HG02840 (cell line): ENCODE measurements around the gene SLC3A2.
"Not testable (repeated sequence)": the region's sequence is repeated elsewhere in the genome, so short reads cannot be mapped to it uniquely, and the experiment has no call there.

Source experiments
- ATAC-seq: cut with Tn5 transposase; IDR thresholded peaks from one replicate; pipeline ENCODE4 v1.9.1; 2021; ENCODE audit warnings: mild to moderate bottlenecking, moderate library complexity, moderate number of reproducible peaks; ENCODE audit not compliant: unreplicated experiment, low FRiP score

Gene SLC3A2

GRCh38 chr11:62851807-62852522 is 28.7 kb upstream of the SLC3A2 start:
- ATAC-seq, result no peak

DNA sequence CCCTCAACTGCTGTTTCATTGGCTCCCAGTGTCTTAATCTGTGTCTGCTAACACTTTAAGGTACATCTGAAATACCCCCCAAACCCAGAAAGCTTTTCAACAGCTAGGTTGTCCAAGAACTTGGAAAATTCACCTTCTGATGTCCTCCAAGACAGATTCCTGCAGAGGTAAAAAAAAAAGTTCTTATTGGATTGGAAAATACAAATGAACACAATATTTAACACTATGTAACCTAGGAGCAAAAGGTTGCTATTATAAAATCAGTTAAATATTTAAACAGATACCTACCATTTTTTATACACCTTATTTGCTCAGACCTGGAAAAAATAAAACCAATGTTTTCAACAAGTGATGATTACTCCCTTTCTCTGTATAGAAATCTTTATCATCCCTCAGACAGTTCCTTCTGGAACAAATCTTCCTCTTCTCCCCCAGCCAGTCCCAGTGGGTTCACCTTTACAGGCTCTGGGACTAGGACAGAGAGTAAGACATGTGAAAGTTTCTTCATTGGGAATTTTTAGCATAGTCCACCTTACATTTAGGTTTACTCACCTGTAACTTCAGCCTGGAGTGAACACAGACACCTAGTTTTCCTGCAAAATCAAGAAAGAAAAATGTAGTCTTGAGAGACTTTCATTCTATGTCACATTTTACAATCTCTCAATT is 28.0 kb upstream of the SLC3A2 start:
- no peak for ATAC-seq

- no peak for ATAC-seq
Observed at GRCh38 chr11:62853279-62853965, 27.3 kb upstream of the SLC3A2 start.

GRCh38 chr11:62854013-62854824 is 26.5 kb upstream of the SLC3A2 start:
- no peak for ATAC-seq

GRCh38 chr11:62854825-62855570 is 25.7 kb upstream of the SLC3A2 start:
- ATAC-seq, result no peak

DNA sequence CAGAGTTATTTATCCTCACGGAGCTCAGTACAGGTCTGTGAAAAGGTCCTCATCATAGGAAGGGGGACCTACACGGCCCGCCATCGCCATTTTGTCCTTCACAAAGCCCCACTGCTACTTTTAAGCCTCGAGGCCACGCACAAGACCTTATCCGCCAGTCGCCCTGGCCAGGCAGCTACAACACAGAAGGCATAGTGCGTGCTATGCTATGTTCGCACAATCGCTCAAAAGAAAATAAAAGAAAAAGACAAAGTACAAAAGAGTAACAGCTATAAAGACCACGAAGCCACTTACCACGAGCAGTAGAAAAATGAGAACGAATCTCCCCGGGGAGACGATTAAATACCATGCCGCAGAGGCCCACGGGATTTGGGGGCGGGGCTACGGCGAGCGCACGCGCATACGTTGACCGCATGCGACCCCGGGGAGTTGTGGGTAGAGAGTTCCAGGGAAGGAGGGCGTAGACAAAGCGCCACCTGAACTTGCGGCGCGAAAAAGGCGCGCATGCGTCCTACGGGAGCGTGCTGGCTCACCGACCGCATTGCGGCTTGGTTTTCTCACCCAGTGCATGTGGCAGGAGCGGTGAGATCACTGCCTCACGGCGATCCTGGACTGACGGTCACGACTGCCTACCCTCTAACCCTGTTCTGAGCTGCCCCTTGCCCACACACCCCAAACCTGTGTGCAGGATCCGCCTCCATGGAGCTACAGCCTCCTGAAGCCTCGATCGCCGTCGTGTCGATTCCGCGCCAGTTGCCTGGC is 24.9 kb upstream of the SLC3A2 start:
- ATAC-seq, result peak; percentile 91

- ATAC-seq, result no peak
Observed at GRCh38 chr11:62856333-62856895, 24.3 kb upstream of the SLC3A2 start.

GRCh38 chr11:62857541-62857982 is 23.1 kb upstream of the SLC3A2 start:
- ATAC-seq, result no peak

GRCh38 chr11:62858201-62858600 is 22.5 kb upstream of the SLC3A2 start:
- no peak for ATAC-seq

DNA sequence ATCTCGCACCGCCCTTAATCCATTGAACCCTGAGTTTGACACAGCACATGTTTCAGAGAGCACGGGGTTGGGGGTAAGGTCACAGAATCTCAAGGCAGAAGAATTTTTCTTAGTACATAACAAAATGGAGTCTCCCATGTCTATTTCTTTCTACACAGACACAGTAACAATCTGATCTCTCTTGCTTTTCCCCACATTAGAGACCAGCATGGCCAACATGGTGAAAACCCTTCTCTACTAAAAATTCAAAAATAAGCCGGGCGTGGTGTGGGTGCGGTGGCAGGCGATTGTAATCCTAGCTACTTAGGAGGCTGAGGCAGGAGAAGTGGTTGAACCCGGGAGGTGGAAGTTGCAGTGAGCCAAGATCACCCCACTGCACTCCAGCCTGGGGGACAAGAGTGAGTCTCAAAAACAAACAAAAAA is 21.4 kb upstream of the SLC3A2 start:
- ATAC-seq, result not testable (repeated sequence)

DNA sequence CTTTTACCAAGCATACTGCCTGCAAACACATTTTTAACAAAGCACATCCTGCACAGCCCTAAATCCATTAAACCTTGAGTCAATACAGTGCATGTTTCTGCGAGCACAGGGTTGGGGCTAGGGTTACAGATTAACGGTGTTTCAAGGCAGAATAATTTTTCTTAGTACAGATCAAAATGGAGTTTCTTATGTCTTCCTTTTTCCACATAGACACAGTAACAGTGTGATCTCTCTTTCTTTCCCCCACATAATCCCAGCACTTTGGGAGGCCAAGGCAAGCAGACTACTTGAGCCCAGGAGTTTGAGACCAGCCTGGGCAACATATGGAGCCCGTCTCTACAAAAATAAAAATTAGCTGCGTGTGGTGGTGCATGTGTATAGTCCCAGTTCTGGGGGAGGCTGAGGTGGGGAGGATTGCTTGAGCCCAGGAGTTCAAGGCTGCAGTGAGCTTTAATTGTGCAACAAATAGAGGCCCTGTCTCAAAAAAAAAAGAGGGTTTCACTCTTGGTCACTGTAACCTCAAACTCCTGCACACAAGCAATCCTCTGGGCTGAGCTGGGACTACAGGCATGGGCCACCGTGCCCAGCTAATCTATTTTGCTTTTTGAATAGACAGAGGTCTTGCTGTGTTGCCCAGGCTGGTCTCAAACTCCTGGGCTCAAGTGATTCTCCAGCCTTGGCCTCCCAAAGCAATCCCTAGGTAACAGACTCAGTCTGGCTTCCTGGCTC is 19.7 kb upstream of the SLC3A2 start:
- no peak for ATAC-seq

- ATAC-seq, result not testable (repeated sequence)
Observed at GRCh38 chr11:62861564-62862192, 19.0 kb upstream of the SLC3A2 start.

DNA sequence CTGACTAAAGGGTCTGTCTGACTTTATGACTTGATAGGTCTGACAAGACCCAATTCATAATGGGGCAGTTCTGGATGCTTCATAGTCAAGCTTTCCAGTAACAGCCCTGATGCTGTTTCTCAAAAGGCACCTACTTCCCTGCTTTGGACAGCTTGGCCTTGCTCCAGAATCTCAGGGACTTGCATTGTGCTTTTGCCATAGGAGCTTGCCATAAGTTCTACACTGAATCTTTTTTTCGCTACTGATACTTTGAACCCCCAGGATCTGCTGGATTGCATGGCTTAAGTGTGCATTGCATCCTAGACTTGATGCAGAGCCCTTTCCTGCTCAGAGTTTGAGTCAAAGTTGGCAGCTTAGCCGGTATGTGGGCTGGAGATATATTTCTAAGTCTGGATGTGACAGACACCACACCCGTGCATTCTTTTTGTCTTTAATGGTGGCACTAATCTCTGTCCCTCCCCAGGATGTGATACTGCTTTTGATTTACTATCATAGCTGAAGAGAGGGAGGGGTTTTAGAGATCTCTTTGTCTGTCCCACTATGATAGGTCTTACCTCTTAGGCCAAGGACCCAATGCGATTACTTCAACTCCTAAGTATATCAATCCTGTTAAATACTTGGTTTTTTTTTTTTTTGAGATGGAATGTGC is 16.9 kb upstream of the SLC3A2 start:
- ATAC-seq, result no peak

DNA sequence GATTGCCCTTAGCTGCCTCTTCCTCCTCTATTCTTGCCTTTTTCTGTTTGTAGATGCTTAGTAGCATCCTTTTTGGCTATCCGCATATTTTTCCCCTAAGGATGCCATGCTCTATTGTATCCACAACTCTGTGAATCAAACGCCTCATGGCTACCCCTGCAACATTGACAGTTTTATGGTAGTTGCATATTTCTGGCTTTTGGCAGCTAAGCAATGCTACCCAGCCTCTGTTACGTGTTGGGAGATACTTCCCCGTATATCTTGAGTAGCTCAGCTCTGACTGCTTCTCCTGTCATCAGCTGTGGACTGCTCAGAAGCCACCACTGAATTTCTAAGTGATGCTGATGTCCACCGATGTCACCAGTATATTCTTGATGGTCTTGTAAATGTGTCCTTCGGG is 15.1 kb upstream of the SLC3A2 start:
- ATAC-seq, result no peak

DNA sequence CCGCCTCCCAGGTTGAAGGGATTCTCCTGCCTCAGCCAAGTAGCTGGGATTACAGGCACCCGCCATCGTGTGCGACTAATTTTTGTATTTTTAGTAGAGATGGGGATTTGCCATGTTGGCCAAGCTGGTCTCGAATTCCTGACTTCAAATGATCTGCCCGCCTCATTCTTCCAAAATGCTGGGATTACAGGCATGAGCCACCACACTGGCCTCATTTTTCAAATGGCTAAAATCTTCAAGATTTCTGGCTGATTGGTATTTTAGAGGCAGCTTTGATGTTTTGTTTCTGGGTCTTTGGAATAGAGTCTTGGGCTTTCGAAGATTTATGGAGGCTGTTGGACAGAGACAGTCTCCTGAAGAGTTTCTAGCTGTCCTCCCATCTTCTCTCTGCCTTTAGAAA is 5.8 kb upstream of the SLC3A2 start:
- ATAC-seq, result no peak

GRCh38 chr11:62875698-62876478 is 4.8 kb upstream of the SLC3A2 start:
- no peak for ATAC-seq

- no peak for ATAC-seq
Observed at GRCh38 chr11:62876712-62877111, 4.0 kb upstream of the SLC3A2 start.
